ENCODE measurements around the gene FPR3.

Gene FPR3

DNA sequence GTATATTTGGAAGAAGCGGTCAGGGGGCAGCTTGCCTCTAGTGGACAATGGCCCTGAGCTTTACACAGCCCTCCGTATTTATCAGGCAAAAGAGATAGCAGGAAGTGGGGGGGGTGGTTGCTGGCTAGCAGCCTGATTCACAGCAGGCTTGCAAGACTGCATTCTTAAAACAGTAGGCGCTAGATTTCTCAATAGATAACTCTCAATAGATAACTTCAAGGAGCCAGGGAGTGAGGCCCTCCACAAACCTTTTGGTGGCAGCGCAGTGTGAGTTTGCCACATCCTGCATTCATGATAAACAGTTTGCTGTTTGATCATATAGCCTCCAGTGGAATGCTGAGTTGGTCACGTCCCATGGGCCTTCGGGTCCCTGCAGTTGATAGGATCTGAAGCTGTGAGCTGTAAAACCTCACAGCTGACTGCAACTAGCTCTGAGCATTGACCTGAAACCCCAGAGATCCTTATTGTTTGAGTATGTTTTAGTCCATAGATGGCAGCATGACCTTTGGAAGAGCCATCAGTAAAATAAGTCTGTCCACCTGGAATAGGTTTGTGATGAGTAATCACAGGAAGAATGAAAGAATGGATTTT is 12.2 kb downstream of the FPR3 start:
- Histone ChIP-seq H3K36me3 (ENCODE audit: control insufficient read depth in 2 of 2, insufficient read depth in 1 of 2, low read length in 2 of 2) (no peaks in the 10 kb centered on the region), H3K4me1 (ENCODE audit: control insufficient read depth, insufficient read depth, low read length) (no peaks in the 10 kb centered on the region), H3K4me3 (ENCODE audit: low read depth, low read length) (no peak overlapping the region), H3K9me3 (ENCODE audit: control insufficient read depth, insufficient read depth, low read depth, low read length) (no peaks in the 10 kb centered on the region), H3K27ac (ENCODE audit: extremely low read depth, low read depth, low read length) (no peak overlapping the region)
- POLR2A ChIA-PET = no interaction called here
- CTCF ChIA-PET = interaction anchor here (0.8 to 3.0 kb wide), 6 partner anchors 11 to 170 kb away, joined by 3 to 19 read pairs (median 4); no protein-coding TSS in a partner anchor
- TF ChIP-seq ZNF214 (tag by site-specific recombination; IDR thresholded peaks at IDR 0.05; ENCODE audit: borderline replicate concordance) = no peak
- TF ChIP-seq ZNF324 (tag by site-specific recombination; IDR thresholded peaks at IDR 0.05) = no peak
- no peak for TF ChIP-seq SP3 (tag by site-specific recombination; IDR thresholded peaks at IDR 0.05)
- TF ChIP-seq ZNF560 (tag by site-specific recombination; IDR thresholded peaks at IDR 0.05; ENCODE audit: borderline replicate concordance) = no peak
- TF ChIP-seq SP7 (tag by site-specific recombination; IDR thresholded peaks at IDR 0.05) = no peak
- no peak for TF ChIP-seq ZNF423 (tag by site-specific recombination; IDR thresholded peaks at IDR 0.05)
- no peak for TF ChIP-seq ZNF776 (tag by site-specific recombination; IDR thresholded peaks at IDR 0.05; ENCODE audit: borderline replicate concordance)
- no peak for TF ChIP-seq KLF10 (tag by site-specific recombination; IDR thresholded peaks at IDR 0.05)
- TF ChIP-seq ZNF140 (tag by site-specific recombination; IDR thresholded peaks at IDR 0.05) = no peak
- TF ChIP-seq, protein P1, sequence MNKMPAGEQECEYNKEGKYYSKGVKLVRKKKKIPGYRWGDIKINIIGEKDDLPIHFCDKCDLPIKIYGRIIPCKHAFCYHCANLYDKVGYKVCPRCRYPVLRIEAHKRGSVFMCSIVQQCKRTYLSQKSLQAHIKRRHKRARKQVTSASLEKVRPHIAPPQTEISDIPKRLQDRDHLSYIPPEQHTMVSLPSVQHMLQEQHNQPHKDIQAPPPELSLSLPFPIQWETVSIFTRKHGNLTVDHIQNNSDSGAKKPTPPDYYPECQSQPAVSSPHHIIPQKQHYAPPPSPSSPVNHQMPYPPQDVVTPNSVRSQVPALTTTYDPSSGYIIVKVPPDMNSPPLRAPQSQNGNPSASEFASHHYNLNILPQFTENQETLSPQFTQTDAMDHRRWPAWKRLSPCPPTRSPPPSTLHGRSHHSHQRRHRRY (tag by site-specific recombination; IDR thresholded peaks at IDR 0.05) = no peak
- no peak for TF ChIP-seq TSHZ1 (tag by site-specific recombination; IDR thresholded peaks at IDR 0.05; ENCODE audit: borderline replicate concordance)
- TF ChIP-seq SETDB1 (IDR thresholded peaks at IDR 0.05; ENCODE audit: insufficient read length, low read length) = no peak
- no peak for TF ChIP-seq ZNF707 (tag by site-specific recombination; IDR thresholded peaks at IDR 0.05)
- TF ChIP-seq HOXA7 (CRISPR knock-in tag; IDR thresholded peaks at IDR 0.05; ENCODE audit: borderline replicate concordance) = no peak

GRCh38 chr19:51807925-51808324 is 13.0 kb downstream of the FPR3 start:
- Histone ChIP-seq H3K4me3 (ENCODE audit: low read depth, low read length) (no peak overlapping the region), H3K9me3 (ENCODE audit: control insufficient read depth, insufficient read depth, low read depth, low read length) (no peaks in the 10 kb centered on the region), H3K4me1 (ENCODE audit: control insufficient read depth, insufficient read depth, low read length) (no peaks in the 10 kb centered on the region), H3K27ac (ENCODE audit: extremely low read depth, low read depth, low read length) (no peak overlapping the region), H3K36me3 (ENCODE audit: control insufficient read depth in 2 of 2, insufficient read depth in 1 of 2, low read length in 2 of 2) (no peaks in the 10 kb centered on the region)
- POLR2A ChIA-PET = interaction anchor here (0.6 kb wide), 1 partner anchor 1707 kb away, joined by 4 read pairs; no protein-coding TSS in a partner anchor
- CTCF ChIA-PET = interaction anchor here (0.7 to 3.0 kb wide), 9 partner anchors 8 to 170 kb away, joined by 3 to 19 read pairs (median 5); no protein-coding TSS in a partner anchor
- TF ChIP-seq, protein P2, sequence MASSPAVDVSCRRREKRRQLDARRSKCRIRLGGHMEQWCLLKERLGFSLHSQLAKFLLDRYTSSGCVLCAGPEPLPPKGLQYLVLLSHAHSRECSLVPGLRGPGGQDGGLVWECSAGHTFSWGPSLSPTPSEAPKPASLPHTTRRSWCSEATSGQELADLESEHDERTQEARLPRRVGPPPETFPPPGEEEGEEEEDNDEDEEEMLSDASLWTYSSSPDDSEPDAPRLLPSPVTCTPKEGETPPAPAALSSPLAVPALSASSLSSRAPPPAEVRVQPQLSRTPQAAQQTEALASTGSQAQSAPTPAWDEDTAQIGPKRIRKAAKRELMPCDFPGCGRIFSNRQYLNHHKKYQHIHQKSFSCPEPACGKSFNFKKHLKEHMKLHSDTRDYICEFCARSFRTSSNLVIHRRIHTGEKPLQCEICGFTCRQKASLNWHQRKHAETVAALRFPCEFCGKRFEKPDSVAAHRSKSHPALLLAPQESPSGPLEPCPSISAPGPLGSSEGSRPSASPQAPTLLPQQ (tag by site-specific recombination; IDR thresholded peaks at IDR 0.05) = no peak
- TF ChIP-seq ZNF155 (tag by site-specific recombination; IDR thresholded peaks at IDR 0.05) (no peak), ZFP41 (tag by site-specific recombination; IDR thresholded peaks at IDR 0.05; ENCODE audit: borderline replicate concordance) (no peak), ZNF341 (tag by site-specific recombination; IDR thresholded peaks at IDR 0.05; ENCODE audit: low read depth) (no peak), ZNF2 (tag by site-specific recombination; IDR thresholded peaks at IDR 0.05) (no peak), SP7 (tag by site-specific recombination; IDR thresholded peaks at IDR 0.05) (no peak), ZNF266 (tag by site-specific recombination; IDR thresholded peaks at IDR 0.05; ENCODE audit: low read depth) (no peak), ZNF24 (tag by site-specific recombination; IDR thresholded peaks at IDR 0.05) (no peak), SCRT2 (tag by site-specific recombination; IDR thresholded peaks at IDR 0.05) (no peak), ZNF169 (tag by site-specific recombination; IDR thresholded peaks at IDR 0.05) (no peak), GLIS2 (tag by site-specific recombination; IDR thresholded peaks at IDR 0.05) (no peak), FEZF1 (tag by site-specific recombination; IDR thresholded peaks at IDR 0.05) (no peak), ZNF221 (tag by site-specific recombination; IDR thresholded peaks at IDR 0.05; ENCODE audit: borderline replicate concordance) (no peak), ZNF830 (tag by site-specific recombination; IDR thresholded peaks at IDR 0.05; ENCODE audit: low read depth) (no peak), ZBTB21 (tag by site-specific recombination; IDR thresholded peaks at IDR 0.05) (no peak), ZNF677 (tag by site-specific recombination; IDR thresholded peaks at IDR 0.05) (no peak), ZNF768 (tag by site-specific recombination; IDR thresholded peaks at IDR 0.05) (no peak), ZNF248 (tag by site-specific recombination; IDR thresholded peaks at IDR 0.05) (no peak), IKZF3 (tag by site-specific recombination; IDR thresholded peaks at IDR 0.05) (no peak)
